Measurements from ENCODE around the gene FHIT.

FHIT gene

GRCh38 chr3:60434950-60435349 is 816.3 kb downstream of the FHIT start:
- DNase-seq (ENCODE audit: low read depth in 2 of 3, low spot score in 1 of 3), result no peak

GRCh38 chr3:60434323-60434722 is 816.9 kb downstream of the FHIT start:
- no peak for DNase-seq (ENCODE audit: low read depth in 2 of 3, low spot score in 1 of 3)

GRCh38 chr3:60431599-60431958 is 819.7 kb downstream of the FHIT start:
- DNase-seq (ENCODE audit: low read depth in 2 of 3, low spot score in 1 of 3), result no peak

GRCh38 chr3:60430205-60430604 is 821.0 kb downstream of the FHIT start:
- no peak for DNase-seq (ENCODE audit: low read depth in 2 of 3, low spot score in 1 of 3)

- DNase-seq (ENCODE audit: low read depth in 2 of 3, low spot score in 1 of 3), result no peak
Observed at GRCh38 chr3:60427109-60427508, 824.1 kb downstream of the FHIT start.

GRCh38 chr3:60424942-60425341 is 826.3 kb downstream of the FHIT start:
- no peak for DNase-seq (ENCODE audit: low read depth in 2 of 3, low spot score in 1 of 3)

GRCh38 chr3:60424034-60424433 is 827.2 kb downstream of the FHIT start:
- no peak for DNase-seq (ENCODE audit: low read depth in 2 of 3, low spot score in 1 of 3)

GRCh38 chr3:60423556-60423955 is 827.7 kb downstream of the FHIT start:
- no peak for DNase-seq (ENCODE audit: low read depth in 2 of 3, low spot score in 1 of 3)

GRCh38 chr3:60421749-60422446 is 829.4 kb downstream of the FHIT start:
- no peak for DNase-seq (ENCODE audit: low read depth in 2 of 3, low spot score in 1 of 3)

- DNase-seq (ENCODE audit: low read depth in 2 of 3, low spot score in 1 of 3), result no peak
Observed at GRCh38 chr3:60417576-60417975, 833.7 kb downstream of the FHIT start.

- DNase-seq (ENCODE audit: low read depth in 2 of 3, low spot score in 1 of 3), result no peak
Observed at GRCh38 chr3:60414011-60414410, 837.2 kb downstream of the FHIT start.

- DNase-seq (ENCODE audit: low read depth in 2 of 3, low spot score in 1 of 3), result no peak
Observed at GRCh38 chr3:60413551-60413950, 837.7 kb downstream of the FHIT start.

GRCh38 chr3:60403866-60404265 is 847.4 kb downstream of the FHIT start:
- DNase-seq (ENCODE audit: low read depth in 2 of 3, low spot score in 1 of 3), result no peak

- no peak for DNase-seq (ENCODE audit: low read depth in 2 of 3, low spot score in 1 of 3)
Observed at GRCh38 chr3:60402931-60403330, 848.3 kb downstream of the FHIT start.

- DNase-seq (ENCODE audit: low read depth in 2 of 3, low spot score in 1 of 3), result no peak
Observed at GRCh38 chr3:60399861-60400845, 851.1 kb downstream of the FHIT start.

GRCh38 chr3:60399292-60399691 is 852.0 kb downstream of the FHIT start:
- no peak for DNase-seq (ENCODE audit: low read depth in 2 of 3, low spot score in 1 of 3)

- no peak for DNase-seq (ENCODE audit: low read depth in 2 of 3, low spot score in 1 of 3)
Observed at GRCh38 chr3:60395173-60395762, 856.0 kb downstream of the FHIT start.

GRCh38 chr3:60393946-60394345 is 857.3 kb downstream of the FHIT start:
- DNase-seq (ENCODE audit: low read depth in 2 of 3, low spot score in 1 of 3), result no peak

GRCh38 chr3:60392501-60392900 is 858.8 kb downstream of the FHIT start:
- DNase-seq (ENCODE audit: low read depth in 2 of 3, low spot score in 1 of 3), result no peak

GRCh38 chr3:60391292-60391691 is 860.0 kb downstream of the FHIT start:
- DNase-seq (ENCODE audit: low read depth in 2 of 3, low spot score in 1 of 3), result no peak

- no peak for DNase-seq (ENCODE audit: low read depth in 2 of 3, low spot score in 1 of 3)
Observed at GRCh38 chr3:60388731-60389130, 862.5 kb downstream of the FHIT start.

- no peak for DNase-seq (ENCODE audit: low read depth in 2 of 3, low spot score in 1 of 3)
Observed at GRCh38 chr3:60386306-60386705, 864.9 kb downstream of the FHIT start.

All from stimulated activated CD4-positive, alpha-beta T cell treated with anti-CD3 and anti-CD28 coated beads, Interleukin-12 subunit alpha, Interleukin-12 subunit beta, amount 100 ng/mL, for 48 hours (primary cell).